HG03442 (cell line): Measurements from ENCODE around the gene TTC21A.

ENCODE experiments used
- ATAC-seq: cut with Tn5 transposase; IDR thresholded peaks from one replicate; pipeline ENCODE4 v1.9.1; 2021; ENCODE audit warnings: mild to moderate bottlenecking, moderate library complexity; ENCODE audit not compliant: unreplicated experiment

The TTC21A gene

GRCh38 chr3:39099242-39099641 lies 8.2 kb upstream of the TTC21A start:
- no peak for ATAC-seq

GRCh38 chr3:39099738-39100499 lies 7.6 kb upstream of the TTC21A start:
- ATAC-seq: no peak

DNA sequence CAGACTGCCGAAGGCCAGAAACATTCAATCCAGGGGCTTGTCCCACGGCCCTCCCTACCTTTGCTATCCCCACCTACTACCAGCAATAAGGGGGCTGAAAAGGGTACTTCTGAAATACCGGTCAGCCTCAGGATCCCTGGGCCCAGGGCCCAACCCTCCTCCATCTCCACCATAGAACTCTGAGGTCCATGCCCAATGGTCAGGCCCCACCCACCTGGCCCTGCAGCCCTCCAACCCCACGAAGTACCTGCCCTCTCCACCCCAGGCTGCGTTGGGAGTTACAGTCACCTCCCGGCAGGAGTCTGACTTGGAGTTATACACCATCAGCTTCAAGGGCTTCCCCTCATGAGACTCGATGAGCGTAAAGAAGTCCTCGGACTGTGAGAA lies 7.0 kb upstream of the TTC21A start:
- no peak for ATAC-seq

DNA sequence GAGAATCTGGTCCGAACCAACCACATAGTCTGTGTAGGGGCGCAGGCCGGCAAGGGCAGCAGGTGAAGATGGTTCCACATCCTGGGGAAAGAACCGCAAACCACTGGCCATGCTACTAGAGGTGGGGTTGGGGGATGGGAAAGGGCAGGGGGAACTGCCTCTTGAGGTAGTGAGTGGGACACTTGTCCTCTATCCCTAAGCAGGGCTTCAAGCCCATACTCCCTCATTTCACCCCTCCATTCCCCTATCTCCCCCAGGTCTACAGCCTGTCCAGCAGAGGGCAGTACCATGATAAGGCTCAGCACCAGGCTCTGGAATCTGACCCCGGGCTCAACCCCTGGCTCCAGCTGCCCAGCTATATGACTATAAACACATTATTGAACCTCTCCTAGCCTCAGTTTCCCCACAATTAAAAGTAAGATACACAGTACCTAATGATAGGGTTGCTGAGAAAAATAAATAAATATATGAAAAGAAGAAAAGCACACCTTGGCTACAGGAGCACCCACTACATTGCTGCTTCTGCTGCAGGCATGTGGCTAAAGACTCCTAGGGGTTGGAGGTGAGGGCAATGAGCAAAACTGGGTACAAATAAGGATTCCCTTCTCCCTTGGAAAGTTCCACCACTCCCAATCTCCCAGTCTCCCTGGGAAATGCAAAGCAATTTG lies 6.3 kb upstream of the TTC21A start:
- peak; percentile 76 for ATAC-seq

GRCh38 chr3:39102504-39103323 lies 4.8 kb upstream of the TTC21A start:
- no peak for ATAC-seq

DNA sequence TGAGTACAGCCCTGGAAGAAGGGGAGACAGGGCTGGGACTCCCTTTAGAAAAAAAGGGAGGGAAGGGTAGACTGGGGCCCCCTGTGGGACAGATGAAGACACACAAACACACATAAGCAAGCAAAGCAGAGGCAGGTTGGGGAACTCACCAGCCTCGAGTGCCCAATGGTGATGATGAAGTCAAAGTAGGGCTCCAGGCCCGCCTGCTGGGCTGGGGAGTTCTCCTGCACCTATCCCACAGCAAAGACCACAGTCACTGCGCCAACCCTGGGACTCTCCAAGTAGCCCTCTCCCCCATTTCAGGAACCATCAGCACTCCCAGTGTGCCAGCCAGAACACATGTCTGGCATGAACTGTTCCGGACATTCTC lies 4.2 kb upstream of the TTC21A start:
- no peak for ATAC-seq

- no peak for ATAC-seq
Observed at GRCh38 chr3:39103791-39104552, 3.5 kb upstream of the TTC21A start.

DNA sequence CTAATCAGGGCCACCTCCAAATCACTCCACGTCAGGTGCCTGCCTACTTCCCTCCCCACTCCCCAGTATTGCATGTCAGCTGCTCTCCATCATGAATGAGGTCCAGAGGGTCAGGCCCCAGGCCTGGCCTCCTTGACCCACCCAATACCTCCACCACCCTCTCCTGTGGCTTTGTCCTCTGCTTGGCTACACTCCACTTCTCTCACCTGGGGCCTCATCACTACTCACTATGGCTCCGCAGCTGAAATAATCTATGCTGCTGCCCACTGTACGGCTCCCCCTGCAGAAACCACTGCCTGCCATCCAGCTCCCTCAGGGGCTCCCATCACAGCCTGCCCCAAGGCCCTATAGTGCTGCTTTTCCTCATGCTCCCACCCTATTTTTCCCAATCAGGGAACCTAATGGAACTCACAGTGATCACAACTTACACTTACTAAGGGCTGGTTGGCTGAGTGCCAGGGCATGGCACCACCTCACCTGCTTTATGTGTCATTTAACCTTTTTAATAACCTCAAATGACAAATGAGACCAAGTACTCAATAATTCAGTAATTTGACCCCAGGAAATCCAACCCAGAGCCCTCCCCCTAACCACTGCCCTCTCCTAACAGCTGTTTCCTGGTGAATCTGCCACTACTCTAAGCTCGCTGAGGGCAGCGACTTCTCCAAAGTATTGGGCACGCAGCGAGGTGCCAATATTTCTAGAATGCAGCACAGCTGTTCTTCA lies 2.4 kb upstream of the TTC21A start:
- no peak for ATAC-seq

- no peak for ATAC-seq
Observed at GRCh38 chr3:39105687-39106063, 1.8 kb upstream of the TTC21A start.

DNA sequence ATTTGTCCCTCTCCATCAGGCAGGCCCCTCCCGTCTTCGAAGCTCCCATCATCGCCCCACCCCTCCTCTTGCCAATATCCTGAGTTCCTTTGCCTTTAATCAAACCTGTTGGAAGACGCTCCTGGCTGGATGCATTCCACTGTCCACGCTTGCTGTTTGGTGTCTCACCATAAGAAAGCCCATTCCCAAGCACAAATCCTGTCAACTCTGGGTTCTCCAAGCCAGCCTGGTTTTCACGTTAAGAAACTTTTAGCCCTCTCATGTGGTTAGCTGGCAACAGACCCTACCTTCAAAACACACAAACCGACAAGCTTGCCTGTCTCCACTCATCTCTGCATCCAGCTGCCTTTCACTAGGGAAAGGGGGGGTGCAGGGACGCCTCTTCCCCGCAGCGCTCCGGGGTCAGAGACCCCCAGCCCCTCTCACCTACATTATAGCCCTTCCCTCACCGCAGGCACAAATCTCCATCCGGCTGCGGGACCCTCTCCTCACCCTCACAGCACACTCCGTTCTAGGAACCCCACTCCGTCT lies 1.1 kb upstream of the TTC21A start:
- ATAC-seq: no peak

- peak; percentile 2 for ATAC-seq
Observed at GRCh38 chr3:39106851-39107387, 561 bp upstream of the TTC21A start.

DNA sequence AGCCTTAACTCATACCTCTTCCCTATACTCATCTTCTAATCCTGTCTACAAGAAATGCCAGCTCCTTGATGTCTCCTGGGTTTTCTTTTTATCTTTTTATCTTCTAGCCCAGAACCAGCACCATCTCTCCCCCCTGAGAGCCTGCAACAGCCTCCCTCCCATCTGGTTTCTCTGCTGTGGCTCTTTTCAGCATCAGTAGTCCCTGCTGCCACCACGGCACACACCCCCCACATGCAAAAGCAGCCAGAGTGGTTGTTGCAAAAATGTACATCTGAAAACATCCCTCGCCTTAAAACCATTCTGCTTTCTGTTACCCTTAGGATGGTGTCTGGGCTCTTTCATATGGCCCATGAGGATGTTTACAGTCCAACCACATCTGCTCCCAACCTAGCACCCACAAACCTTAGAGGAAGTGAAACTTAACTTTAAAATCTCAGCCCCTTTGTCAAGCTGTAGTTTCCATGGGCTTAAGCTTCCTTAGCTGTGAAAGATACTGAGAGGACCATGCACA lies 775 bp downstream of the TTC21A start:
- ATAC-seq: peak; percentile 78

- no peak for ATAC-seq
Observed at GRCh38 chr3:39109086-39109485, 1.6 kb downstream of the TTC21A start.

GRCh38 chr3:39110041-39110639 lies 2.7 kb downstream of the TTC21A start:
- no peak for ATAC-seq

DNA sequence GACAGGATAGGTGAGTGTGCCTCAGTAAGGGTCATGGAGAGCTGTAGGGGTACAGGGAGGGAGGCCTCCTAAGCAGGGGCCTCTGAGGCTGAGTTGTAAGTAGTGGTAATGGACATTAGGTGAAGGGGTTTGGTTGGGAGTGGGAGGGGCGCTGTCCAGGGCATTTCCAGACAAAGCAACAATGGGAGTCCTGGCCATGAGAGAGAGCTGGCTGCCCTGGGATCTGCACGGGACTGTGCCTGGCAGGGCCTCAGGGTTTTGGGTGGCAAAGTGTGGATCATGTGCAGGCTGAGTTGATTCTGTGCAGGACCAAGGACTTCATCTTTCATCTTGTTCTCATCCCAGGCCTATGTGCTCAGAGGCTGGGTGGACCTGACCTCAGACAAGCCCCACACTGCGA lies 4.6 kb downstream of the TTC21A start:
- no peak for ATAC-seq

DNA sequence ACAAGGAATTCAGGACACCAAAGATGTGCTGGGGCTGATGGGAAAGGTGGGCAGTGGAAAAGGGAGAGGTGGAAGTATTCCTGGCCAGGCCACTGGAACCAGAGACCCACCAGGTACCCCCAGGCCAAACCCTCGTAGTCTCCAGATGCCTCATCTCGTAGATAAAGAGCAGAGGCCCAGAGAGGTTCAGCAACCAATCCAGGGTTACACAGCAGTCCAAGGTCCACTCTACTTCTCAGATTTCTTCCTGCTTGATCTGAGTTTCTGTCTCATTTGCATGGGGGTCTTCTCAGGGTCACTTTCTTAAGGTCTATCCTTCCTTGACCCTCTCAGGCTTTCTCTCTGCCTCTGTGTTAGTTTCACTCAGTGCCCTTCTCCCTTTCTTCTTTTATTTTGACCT lies 5.1 kb downstream of the TTC21A start:
- ATAC-seq: no peak

GRCh38 chr3:39113291-39113690 lies 5.8 kb downstream of the TTC21A start:
- ATAC-seq: no peak

DNA sequence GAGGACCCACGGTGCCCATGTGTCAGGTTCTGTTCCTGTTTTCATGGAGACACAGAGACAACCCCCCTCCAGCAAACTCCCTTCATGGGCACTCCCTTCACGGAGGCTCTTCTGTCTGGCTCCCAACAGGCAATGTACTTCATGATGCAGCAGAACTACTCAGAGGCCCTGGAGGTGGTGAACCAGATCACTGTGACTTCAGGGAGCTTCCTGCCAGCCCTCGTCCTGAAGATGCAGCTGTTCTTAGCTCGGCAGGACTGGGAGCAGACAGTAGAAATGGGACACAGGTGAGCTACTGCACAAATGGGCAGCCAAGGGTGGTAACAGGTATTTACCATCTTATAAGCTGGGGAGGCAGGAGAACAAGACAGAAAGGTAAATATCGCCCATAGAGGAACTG lies 7.0 kb downstream of the TTC21A start:
- no peak for ATAC-seq

- ATAC-seq: no peak
Observed at GRCh38 chr3:39115870-39116269, 8.4 kb downstream of the TTC21A start.
